GM18520 (cell line): ENCODE results near the gene C5orf22.
"Not testable (repeated sequence)": the region's sequence is repeated elsewhere in the genome, so short reads cannot be mapped to it uniquely, and the experiment has no call there.

Experiments
- ATAC-seq: cut with Tn5 transposase; IDR thresholded peaks from one replicate; pipeline ENCODE4 v1.9.1; 2021; ENCODE audit not compliant: unreplicated experiment

Gene C5orf22

DNA sequence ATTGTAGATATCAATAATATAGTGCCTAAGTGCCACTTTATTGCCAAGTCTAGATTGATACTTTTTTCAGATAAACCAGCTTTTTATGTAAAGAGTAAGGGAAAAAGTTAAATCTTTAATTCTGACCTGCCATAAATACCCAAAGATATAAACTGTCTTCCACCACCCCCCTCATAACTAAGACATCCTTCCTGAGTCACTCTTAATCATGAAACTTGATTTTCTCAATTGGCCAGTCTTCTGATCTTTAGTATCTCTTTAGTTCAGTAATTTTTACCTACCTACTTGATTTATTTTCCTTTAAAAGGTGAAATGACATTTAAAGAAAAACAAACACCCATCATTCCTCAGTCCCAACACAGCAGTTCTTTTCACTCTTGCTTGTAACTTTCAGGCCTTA is 21.8 kb downstream of the C5orf22 start:
- ATAC-seq, result no peak

GRCh38 chr5:31554552-31554951 is 22.5 kb downstream of the C5orf22 start:
- ATAC-seq, result no peak

DNA sequence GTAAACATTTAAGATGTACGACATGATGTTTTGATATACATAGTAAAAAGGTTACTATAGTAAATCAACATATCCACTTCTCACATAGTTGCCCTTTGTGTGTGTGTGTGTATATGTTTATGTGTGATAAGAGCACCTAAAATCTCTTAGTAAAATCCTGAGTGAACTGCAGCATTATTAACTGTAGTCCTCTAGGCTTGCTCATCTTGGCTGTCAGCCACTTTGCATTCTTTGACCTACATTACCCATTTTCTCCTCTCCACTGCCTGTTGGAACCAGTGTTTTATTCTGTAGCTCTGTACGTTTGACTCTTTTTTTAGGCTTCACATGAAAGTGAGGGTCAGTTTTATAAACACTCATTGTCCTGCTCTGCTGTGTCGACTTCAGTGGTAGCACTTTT is 24.4 kb downstream of the C5orf22 start:
- no peak for ATAC-seq

DNA sequence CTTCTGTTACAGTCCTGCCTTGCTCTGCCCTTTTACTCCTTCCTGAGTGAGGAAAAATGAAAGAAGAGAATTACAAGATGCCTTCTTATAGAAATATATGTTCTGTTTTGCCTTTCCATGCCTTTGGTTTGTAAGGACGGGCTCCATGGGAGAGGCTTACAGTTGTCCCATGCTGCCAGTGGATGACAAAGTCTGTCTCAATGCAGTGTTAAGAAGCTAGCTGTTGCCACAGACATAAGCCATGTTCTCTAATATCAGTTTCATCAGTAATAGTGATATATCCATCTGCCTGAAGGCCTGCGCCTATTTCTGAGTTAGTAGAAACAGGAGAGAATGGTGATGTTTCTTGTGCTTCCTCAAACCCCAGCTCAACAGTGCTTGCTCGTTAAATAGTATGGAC is 27.8 kb downstream of the C5orf22 start:
- ATAC-seq, result no peak

DNA sequence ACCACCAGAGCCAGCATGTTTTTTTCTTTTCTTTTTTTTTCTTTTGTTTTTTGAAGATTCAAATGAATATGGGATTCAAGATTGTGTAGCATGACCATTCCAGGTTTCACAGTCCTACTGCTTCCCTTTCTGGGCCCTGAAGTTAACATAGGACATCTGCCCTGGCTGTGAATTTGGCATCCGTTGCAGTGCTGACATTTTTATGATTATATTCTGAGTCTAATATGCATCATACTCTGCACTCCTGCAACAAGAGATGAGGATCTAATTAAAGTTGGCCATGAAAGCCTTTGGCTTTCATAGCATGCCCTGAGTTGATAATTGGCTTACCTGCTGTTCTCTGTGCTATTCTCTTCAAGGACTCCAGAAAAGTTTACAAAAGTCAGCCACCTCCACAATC is 29.8 kb downstream of the C5orf22 start:
- ATAC-seq, result no peak

DNA sequence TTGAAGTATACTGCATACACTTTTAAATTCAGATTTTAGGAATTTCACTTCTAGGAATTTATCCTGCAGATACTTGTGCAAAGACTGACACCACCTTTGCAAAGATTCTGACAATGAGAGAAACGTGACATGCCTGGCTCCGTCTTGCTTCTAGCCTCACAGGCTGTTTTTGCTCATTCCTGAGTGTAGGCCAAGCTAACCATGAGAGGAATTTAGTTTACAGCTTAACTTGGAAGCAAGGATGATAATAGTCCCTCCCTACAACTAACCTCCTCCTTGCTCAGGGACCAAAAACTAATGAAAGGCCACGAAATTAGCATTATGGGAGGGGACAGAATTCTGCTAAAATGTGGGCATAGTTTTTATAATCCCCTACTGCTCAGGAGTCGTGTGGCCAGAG is 31.1 kb downstream of the C5orf22 start:
- ATAC-seq, result no peak

GRCh38 chr5:31566362-31566761 is 34.3 kb downstream of the C5orf22 start:
- ATAC-seq, result not testable (repeated sequence)

- ATAC-seq, result no peak
Observed at GRCh38 chr5:31568302-31568835, 36.3 kb downstream of the C5orf22 start.

DNA sequence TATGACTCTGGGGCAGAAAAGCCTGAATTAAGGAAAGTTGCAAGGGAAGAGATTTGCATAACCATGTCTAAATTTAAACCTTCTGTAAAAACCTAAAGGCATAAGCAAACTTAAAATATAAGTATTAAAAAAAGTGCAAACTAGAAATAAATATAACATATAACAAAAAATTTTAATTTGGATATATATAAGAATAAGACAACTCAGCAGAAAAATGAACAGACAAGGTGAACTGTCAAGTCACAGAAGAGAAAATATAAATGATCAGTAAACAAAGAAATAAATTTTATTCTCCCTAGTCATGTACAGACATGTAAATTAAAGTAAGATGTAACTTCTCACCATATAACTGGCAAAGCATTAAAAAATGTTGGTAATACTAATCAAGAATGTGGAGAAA is 37.0 kb downstream of the C5orf22 start:
- no peak for ATAC-seq

GRCh38 chr5:31573494-31574142 is 41.5 kb downstream of the C5orf22 start:
- ATAC-seq, result peak; percentile 93

DNA sequence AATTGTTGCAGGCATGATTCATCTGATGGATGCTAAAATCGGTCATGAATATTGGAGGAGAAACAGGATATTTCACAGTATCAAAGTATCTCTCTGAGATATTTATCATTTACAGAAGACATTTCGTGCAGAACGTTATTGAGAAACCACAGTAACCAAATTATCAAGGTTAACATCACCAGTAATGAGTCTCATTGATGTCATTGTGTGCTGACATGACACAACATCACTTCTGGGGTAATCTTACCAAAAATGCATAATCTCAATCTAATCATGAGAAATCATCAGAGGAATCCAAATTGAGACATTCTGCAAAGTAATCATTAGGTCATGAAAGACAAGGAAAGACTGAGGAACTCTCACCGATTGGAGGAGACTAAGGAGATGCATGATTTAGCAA is 42.7 kb downstream of the C5orf22 start:
- no peak for ATAC-seq

DNA sequence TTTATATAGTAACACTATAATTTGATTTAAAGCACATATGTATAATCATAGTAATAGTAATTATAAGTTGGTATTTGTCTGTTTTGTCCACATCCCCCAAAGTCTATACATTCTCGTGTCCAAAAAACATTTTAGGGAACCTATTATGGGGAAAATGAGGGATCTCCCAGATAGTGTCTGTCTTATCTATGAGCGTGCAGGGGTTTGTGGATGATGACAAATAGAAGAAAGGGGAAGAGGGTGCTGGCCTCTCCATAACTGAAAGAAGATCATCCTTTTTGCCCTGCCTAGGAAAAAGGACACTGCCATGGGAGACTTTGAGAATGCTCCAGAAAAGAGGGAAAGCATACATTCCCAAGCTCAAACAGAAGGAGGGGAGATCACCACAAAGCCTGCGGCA is 45.3 kb downstream of the C5orf22 start:
- ATAC-seq, result no peak

DNA sequence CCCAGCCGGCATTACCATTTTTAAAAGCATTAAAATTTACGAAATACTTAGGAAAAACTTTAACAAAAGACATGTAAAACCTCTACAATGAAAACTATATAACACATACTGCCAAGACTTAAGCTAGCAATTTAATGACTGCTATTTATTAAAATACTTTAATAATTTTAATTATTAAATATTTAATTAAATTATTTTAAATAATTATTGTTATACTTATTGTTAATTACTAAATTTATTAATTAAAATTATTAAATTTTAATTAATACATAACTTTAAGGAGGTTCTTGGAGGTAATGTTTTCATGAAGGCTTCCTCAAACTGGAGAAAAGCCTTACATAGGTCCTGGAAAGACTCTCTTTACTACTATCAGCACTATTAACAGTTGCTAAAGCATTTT is 47.5 kb downstream of the C5orf22 start:
- ATAC-seq, result no peak

DNA sequence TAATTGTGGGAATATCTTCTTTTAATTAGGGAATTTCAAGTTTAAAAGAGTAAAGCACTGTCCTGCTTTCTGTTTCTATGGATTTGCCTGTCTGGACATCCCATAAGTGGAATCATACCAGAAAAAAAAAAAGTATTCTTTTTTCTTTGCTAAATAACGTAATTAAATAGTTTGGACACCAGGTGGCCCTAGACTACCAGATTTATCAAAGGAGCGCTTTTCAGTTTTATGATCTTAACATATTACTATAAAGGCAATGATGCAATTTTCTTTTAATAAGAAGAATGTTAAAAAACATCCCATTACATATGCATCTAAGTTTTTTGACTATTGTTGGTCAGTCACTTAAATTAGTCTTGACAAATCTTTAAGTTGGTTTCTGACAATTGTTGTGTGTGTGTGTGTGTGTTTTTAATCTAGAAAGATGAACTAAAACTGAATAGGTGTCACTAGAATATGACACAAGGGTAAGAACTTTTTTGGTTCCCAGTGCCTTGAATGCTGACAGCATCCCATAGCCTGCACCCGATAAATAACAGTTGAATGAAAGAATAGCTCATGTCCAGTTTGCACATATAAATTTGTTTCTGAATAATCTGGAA is 49.5 kb downstream of the C5orf22 start:
- ATAC-seq, result no peak

DNA sequence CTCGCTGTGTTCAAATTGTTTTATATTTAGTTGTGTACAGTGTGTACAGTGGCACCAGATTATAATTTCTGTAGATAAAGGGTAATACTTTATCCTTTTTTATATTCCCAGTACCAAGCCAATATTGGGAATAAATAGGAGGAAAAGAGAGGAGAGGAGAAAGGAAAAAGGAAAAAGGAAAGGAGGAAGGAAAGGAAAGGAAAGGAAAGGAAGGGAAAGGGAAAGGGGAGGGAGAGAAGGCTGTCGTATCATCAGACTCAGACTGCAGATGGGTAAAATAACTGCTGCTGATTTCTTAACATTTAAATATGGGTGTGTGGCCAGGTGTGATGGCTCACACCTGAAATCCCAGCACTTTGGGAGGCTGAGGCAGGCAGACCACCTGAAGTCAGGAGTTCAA is 51.0 kb downstream of the C5orf22 start:
- no peak for ATAC-seq

DNA sequence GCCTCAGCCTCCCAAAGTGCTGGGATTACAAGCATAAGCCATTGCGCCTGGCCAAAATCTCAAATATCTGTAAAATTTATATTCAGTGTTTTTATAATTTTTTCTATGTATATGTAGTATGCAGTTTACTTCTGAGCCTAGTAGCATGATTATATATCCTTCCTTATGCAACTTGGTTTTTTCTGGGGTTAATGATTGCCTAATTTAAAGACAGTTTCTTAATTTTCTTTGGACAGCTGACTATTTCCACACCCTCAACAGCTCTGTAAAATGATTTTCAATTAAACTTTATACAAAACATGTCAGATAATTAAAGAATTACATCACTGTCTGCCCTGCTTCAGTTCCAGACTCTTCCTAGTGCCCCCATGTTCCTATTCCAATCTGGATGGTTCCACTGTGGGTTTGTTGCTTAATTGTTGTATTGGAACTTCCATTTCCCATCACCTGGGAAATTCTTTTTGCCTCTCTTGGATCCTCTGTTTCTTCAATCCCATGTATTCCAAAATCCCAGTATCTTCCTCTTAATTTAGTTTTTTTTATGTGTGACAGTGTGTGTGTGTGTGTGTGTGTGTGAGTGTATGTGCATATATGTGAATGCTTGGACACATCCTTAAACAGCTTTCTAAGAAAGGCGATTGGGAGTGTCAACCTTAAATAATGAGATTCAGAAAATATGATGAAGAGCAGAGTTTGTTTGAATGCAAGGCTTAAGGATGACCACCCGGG is 53.2 kb downstream of the C5orf22 start:
- no peak for ATAC-seq

DNA sequence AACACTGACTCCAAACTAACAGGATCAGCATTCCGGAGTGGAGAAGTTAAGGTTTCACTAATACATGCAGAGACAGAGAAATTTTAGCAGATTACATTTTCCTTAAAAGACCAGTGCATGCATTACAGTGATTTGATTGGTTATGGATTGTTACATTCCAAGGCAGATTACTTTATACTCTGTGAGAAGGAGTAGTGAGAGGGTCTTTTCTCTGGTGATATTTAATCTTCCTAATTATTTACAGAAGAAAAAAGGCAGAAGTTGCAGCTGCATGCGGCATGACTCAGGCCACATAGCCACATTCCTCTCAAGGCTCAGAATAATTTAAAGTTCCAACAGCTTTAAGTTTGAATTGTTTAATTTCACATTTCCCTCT is 53.8 kb downstream of the C5orf22 start:
- no peak for ATAC-seq

DNA sequence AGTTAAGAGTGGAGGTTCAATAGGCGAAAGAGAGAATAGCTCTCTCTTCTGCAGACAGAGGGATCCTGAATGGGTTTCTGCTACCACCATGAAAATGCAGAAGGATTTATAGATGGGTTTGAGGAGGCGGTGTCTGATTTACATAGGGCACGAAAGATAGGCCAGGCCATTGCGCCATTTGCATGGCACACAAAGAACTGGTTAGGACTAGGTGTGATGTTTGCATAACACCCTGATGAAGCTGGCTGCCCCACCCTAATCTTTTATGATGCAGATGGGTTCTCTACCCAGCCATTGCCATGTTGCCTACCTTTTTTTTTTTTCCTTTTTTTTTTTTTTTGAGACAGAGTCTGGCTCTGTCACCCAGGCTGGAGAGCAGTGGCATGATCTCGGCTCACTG is 55.4 kb downstream of the C5orf22 start:
- ATAC-seq, result no peak

DNA sequence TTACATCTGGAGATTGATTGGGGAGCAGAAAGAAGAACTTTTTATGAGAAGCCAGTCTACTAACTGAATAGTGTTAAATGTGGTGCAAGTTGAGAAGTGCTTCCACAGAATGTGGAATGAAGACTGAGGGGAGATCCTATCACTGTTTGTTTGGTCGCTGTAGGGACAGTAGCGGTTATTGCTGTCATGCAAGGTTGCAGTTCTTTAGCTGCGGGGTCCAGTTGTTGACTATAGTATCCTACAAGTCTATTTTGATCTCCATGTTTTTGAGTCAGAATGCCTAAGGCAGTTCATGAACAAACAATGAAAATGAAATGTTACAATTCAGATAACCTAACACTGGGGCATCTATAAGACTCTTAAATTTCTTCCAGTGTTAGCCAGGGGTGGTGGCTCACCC is 61.6 kb downstream of the C5orf22 start:
- ATAC-seq, result no peak

DNA sequence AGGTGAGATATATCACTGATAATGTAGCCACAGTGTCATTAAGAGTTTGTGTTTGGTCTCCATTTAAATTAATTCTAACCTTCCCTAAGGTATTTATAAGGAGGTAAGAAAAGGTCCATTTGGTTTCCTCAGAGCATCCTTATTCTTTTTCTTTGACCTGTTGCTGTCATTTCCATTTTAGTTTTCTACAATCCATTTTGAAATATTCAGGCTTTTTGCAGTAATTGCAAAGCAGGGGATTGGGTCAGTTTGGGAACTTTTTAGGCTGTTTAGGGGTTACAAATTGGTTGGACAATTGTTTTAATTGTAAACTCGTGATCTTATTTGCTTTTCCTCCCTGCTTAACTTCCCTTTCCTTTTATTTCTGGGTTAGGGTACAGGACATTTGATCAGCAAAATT is 64.3 kb downstream of the C5orf22 start:
- ATAC-seq, result no peak

GRCh38 chr5:31598640-31599611 is 66.8 kb downstream of the C5orf22 start:
- no peak for ATAC-seq
